Colonic mucosa (tissue), 4 donors: ENCODE results near the gene MYO7A. TPM values are rescaled to one million over a fixed set of nuclear protein-coding genes. Genes with fewer than 3 reads are reported as not detected.

Experiments
- DNase-seq: peaks from one replicate; pipeline ENCODE4 v3.0.0-alpha.2; 2020
- H3K27ac ChIP-seq: fragments of 200-600 bp; one replicate; pipeline ENCODE4 v1.8.0; 2021
- H3K27me3 ChIP-seq: fragments of 200-600 bp; one replicate; pipeline ENCODE4 v1.8.0; 2021
- H3K36me3 ChIP-seq: fragments of 200-600 bp; one replicate; pipeline ENCODE4 v1.8.0; 2021
- H3K4me1 ChIP-seq: fragments of 200-600 bp; one replicate; pipeline ENCODE4 v1.8.0; 2021; ENCODE audit warnings: mild to moderate bottlenecking
- H3K4me3 ChIP-seq: fragments of 200-600 bp; one replicate; pipeline ENCODE4 v1.8.0; 2021
- H3K9ac ChIP-seq, 2 donors: one replicate each; pipeline ENCODE4 v1.7.0; 2013; ENCODE audit warnings: control low read depth in 2 of 2, low read depth in 2 of 2, low read length in 2 of 2
- H3K9me3 ChIP-seq: fragments of 200-600 bp; one replicate; pipeline ENCODE4 v1.8.0; 2021
- CTCF ChIP-seq: fragments of 200-600 bp; IDR thresholded peaks from one replicate; pipeline ENCODE4 v1.8.0; 2022; ENCODE audit warnings: antibody characterized with exemption, mild to moderate bottlenecking
- intact Hi-C: fragments of 100-400 bp; cut with DNase I; formaldehyde crosslinking; loops from one replicate; pipeline ENCODE4 v1.14.1; 2022
- total RNA-seq, 2 donors: library from RNA; stranded (reverse); fragmentation: NEBNext Ultra II Directional in 1 of 2; extraction: Animal tissue kit (Norgen Biotek cat#: 25700) in 1 of 2; gene quantifications; one replicate each; pipeline ENCODE4 v1.2.1, GENCODE V29; 2021
- donor health status: healthy.
- donor health status: DM: no; HTN: no; CAD: no.
- donor health status: DM: no; HTN: no; CAD: no.

The MYO7A gene
- total RNA-seq, 2 donors from 2014 or later: 3.8 to 4.1 TPM

- peak overlapping the region; percentile 64 for H3K27ac ChIP-seq
- intact Hi-C loops: no loop called here
- H3K4me1 ChIP-seq: peaks cover 17% of the 10 kb centered on the region
Measured at GRCh38 chr11:77107950-77108349, 20.1 kb upstream of the MYO7A start.

DNA sequence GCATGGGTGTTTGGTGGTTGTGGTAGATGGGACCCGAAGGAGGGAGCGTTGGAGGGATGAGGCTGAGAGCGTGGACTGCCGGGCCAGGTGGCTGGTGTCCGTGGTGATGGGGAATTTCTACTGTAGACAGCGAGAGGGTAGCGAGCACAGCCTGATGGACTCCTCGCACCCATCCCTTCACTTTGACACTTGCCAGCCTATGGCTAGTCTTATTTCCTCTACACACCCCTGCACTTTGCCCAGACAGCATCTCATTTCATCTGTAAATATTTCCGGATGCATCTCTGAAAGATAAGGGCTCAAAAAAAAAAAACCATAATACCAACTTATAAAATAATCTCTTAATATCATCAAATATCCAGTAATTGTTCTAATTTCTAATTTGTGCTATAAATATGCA, 19.6 kb upstream of the MYO7A start:
- intact Hi-C loops: no loop called here
- H3K4me3 ChIP-seq: no peak overlapping the region

More at GRCh38 chr11:77107950-77108349, 20.1 kb upstream of the MYO7A start:
- H3K9me3 ChIP-seq: no peaks in the 10 kb centered on the region
- H3K4me3 ChIP-seq: no peak overlapping the region
- DNase-seq: peak; percentile 86
- H3K9ac ChIP-seq: peak overlapping the region; percentile 50 to 52
- H3K36me3 ChIP-seq: no peaks in the 10 kb centered on the region
- TF ChIP-seq CTCF: no peak
- H3K27me3 ChIP-seq: no peaks in the 10 kb centered on the region

GRCh38 chr11:77109236-77110019, 18.6 kb upstream of the MYO7A start:
- H3K27ac ChIP-seq: no peak overlapping the region
- H3K9ac ChIP-seq: no peak overlapping the region
- H3K4me1 ChIP-seq: peaks cover 17% of the 10 kb centered on the region
- intact Hi-C loops: no loop called here
- TF ChIP-seq CTCF: no peak
- no peaks in the 10 kb centered on the region for H3K27me3 ChIP-seq
- H3K36me3 ChIP-seq: no peaks in the 10 kb centered on the region
- no peak for DNase-seq
- H3K9me3 ChIP-seq: no peaks in the 10 kb centered on the region
- H3K4me3 ChIP-seq: no peak overlapping the region

More for the DNA sequence above, 19.6 kb upstream of the MYO7A start:
- H3K9ac ChIP-seq: peak overlapping the region; percentile 50 to 52
- H3K9me3 ChIP-seq: no peaks in the 10 kb centered on the region
- peak; percentile 66 for DNase-seq
- H3K27ac ChIP-seq: peak overlapping the region; percentile 64
- TF ChIP-seq CTCF: no peak
- H3K27me3 ChIP-seq: no peaks in the 10 kb centered on the region
- peaks cover 17% of the 10 kb centered on the region for H3K4me1 ChIP-seq
- no peaks in the 10 kb centered on the region for H3K36me3 ChIP-seq

DNA sequence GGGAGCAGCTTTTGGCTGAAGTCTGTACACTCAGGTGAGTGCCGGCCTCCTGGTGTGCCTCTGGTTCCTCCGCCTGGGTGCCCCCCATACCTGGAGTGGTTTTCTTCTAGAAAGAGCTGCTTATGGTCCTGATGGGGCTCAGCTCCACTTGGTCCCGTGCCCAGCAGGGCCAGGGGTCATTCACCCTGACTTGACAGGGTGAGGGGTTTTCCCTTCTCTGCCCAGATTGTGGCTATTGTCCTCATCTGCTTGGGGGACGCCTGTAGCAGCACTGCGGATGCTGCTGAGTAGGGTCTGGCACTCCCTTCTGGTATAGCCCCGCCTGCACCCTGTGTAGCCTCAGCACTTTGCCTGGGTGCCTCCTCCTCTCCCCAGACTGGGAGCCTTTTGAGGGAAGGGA, 17.2 kb upstream of the MYO7A start:
- no peaks in the 10 kb centered on the region for H3K9me3 ChIP-seq
- H3K27ac ChIP-seq: no peak overlapping the region
- H3K27me3 ChIP-seq: no peaks in the 10 kb centered on the region
- no peak for TF ChIP-seq CTCF
- no peak overlapping the region for H3K4me3 ChIP-seq
- H3K9ac ChIP-seq: no peak overlapping the region
- no peak for DNase-seq
- intact Hi-C loops: no loop called here
- peaks cover 5% of the 10 kb centered on the region for H3K36me3 ChIP-seq
- peaks cover 7% of the 10 kb centered on the region for H3K4me1 ChIP-seq

GRCh38 chr11:77111277-77111676, 16.8 kb upstream of the MYO7A start:
- H3K27me3 ChIP-seq: no peaks in the 10 kb centered on the region
- no peak for TF ChIP-seq CTCF
- H3K36me3 ChIP-seq: peaks cover 10% of the 10 kb centered on the region
- no peak overlapping the region for H3K27ac ChIP-seq
- H3K4me1 ChIP-seq: peaks cover 5% of the 10 kb centered on the region
- no peak overlapping the region for H3K4me3 ChIP-seq
- no peaks in the 10 kb centered on the region for H3K9me3 ChIP-seq
- intact Hi-C loops: no loop called here
- DNase-seq: no peak
- H3K9ac ChIP-seq: no peak overlapping the region
